ENCODE results near the gene CD9.

- TF ChIP-seq POLR2AphosphoS5 (IDR thresholded peaks at IDR 0.05; ENCODE audit: low read depth, low read length): no peak
- no peak for TF ChIP-seq POLR2A (IDR thresholded peaks at IDR 0.05; ENCODE audit: low read depth, low read length)
These were observed 6.1 kb downstream of the CD9 start for GRCh38 chr12:6206327-6206726.

All from GM12892 (cell line).